ENCODE data around the gene DCC.

DNA sequence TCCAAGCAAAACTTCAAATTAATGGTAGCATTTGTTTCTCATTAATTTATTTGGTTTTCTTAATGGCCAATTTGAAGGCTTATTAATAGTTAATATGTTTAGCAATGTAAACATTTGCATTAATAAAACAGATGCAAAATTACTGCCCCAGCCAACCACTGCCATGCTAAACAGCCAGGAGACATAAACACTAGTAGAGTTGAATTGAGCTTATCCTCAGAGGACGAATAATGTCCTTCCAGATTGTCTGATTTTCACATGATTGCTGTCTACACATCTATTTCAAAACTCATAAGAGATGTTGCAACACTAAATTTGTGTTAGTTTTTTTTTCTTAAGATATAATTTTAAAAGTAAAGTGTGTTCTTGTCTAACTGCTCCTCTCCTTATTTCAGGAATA is 128.5 kb downstream of the DCC start:
- TF ChIP-seq, protein P1, sequence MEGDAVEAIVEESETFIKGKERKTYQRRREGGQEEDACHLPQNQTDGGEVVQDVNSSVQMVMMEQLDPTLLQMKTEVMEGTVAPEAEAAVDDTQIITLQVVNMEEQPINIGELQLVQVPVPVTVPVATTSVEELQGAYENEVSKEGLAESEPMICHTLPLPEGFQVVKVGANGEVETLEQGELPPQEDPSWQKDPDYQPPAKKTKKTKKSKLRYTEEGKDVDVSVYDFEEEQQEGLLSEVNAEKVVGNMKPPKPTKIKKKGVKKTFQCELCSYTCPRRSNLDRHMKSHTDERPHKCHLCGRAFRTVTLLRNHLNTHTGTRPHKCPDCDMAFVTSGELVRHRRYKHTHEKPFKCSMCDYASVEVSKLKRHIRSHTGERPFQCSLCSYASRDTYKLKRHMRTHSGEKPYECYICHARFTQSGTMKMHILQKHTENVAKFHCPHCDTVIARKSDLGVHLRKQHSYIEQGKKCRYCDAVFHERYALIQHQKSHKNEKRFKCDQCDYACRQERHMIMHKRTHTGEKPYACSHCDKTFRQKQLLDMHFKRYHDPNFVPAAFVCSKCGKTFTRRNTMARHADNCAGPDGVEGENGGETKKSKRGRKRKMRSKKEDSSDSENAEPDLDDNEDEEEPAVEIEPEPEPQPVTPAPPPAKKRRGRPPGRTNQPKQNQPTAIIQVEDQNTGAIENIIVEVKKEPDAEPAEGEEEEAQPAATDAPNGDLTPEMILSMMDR (IDR thresholded peaks at IDR 0.05) = no peak
- no peak for TF ChIP-seq EZH2 (IDR thresholded peaks at IDR 0.05; ENCODE audit: borderline replicate concordance, insufficient read depth, low read depth, low read length, poor library complexity, severe bottlenecking)

Data from B cell (primary cell).